CD14-positive monocyte (primary cell): ENCODE results near the gene CPAMD8. TPM values are rescaled to one million over a fixed set of nuclear protein-coding genes. Genes with fewer than 3 reads are reported as not detected.
"Not testable (repeated sequence)": the region's sequence is repeated elsewhere in the genome, so short reads cannot be mapped to it uniquely, and the experiment has no call there.

Source experiments
- DNase-seq, 3 donors: peaks; one replicate each; pipeline ENCODE4 v3.0.0-alpha.2; 2011 to 2022
- H2AFZ ChIP-seq: 2 replicates; pipeline ENCODE4 v1.6.0; 2012; ENCODE audit warnings: mild to moderate bottlenecking, low read depth, low read length, inconsistent platforms; ENCODE audit not compliant: insufficient read depth, poor library complexity, severe bottlenecking
- H3K27ac ChIP-seq, 2 donors: 1 replicate in 1 of 2; 2 replicates in 1 of 2; pipeline ENCODE4 v1.5.1; 2012 to 2013; ENCODE audit warnings: low read length in 2 of 2, control low read depth in 1 of 2, inconsistent platforms in 1 of 2, low read depth in 1 of 2, mild to moderate bottlenecking in 1 of 2
- H3K27me3 ChIP-seq, 2 donors: one replicate each; pipeline versions ENCODE4 v1.6.0 to v1.6.1; 2011 to 2013; ENCODE audit warnings: low read length in 2 of 2; ENCODE audit not compliant: control insufficient read depth in 2 of 2, insufficient read depth in 2 of 2
- H3K36me3 ChIP-seq, 2 donors: replicated peaks in 1 of 2; 1 replicate in 1 of 2; 2 replicates in 1 of 2; pipeline versions ENCODE4 v1.5.1 to v1.6.1; 2012 to 2013; ENCODE audit warnings: low read length in 2 of 2, control low read depth in 1 of 2, inconsistent platforms in 1 of 2, mild to moderate bottlenecking in 1 of 2; ENCODE audit not compliant: insufficient read depth in 2 of 2, control insufficient read depth in 1 of 2
- H3K4me1 ChIP-seq, 2 donors: 1 replicate in 1 of 2; 2 replicates in 1 of 2; pipeline versions ENCODE4 v1.5.1 to v1.6.1; 2012 to 2013; ENCODE audit warnings: low read length in 2 of 2, control low read depth in 1 of 2, inconsistent platforms in 1 of 2, mild to moderate bottlenecking in 1 of 2, moderate library complexity in 1 of 2; ENCODE audit not compliant: insufficient read depth in 2 of 2, control insufficient read depth in 1 of 2
- H3K4me2 ChIP-seq: replicated peaks from 2 replicates; pipeline ENCODE3; 2012; ENCODE audit warnings: low read length, moderate library complexity, mild to moderate bottlenecking; ENCODE audit not compliant: poor library complexity, severe bottlenecking; ENCODE audit errors: extremely low read depth
- H3K4me3 ChIP-seq, 3 experiments: fragments of 200-600 bp in 1 of 3; sonication (generic) in 1 of 3; replicated peaks in 1 of 3; 1 replicate in 2 of 3; 2 replicates in 1 of 3; pipeline ENCODE4 v1.5.1; 2011 to 2013; ENCODE audit warnings: low read length in 3 of 3, mild to moderate bottlenecking in 3 of 3, control low read depth in 2 of 3, low read depth in 2 of 3, inconsistent platforms in 1 of 3, moderate library complexity in 1 of 3
- H3K79me2 ChIP-seq: 2 replicates; pipeline ENCODE4 v1.6.0; 2012; ENCODE audit warnings: mild to moderate bottlenecking, control low read depth, inconsistent platforms, low read length, moderate library complexity; ENCODE audit not compliant: insufficient read depth
- H3K9ac ChIP-seq: 2 replicates; pipeline ENCODE4 v1.6.0; 2017; ENCODE audit warnings: low read length, mild to moderate bottlenecking; ENCODE audit not compliant: insufficient read depth, poor library complexity, severe bottlenecking
- H3K9me3 ChIP-seq, 2 donors: replicated peaks in 1 of 2; 1 replicate in 1 of 2; 2 replicates in 1 of 2; pipeline versions ENCODE4 v1.5.1 to v1.6.1; 2012 to 2013; ENCODE audit warnings: low read length in 2 of 2, control low read depth in 1 of 2; ENCODE audit not compliant: control insufficient read depth in 1 of 2, insufficient read depth in 1 of 2
- H4K20me1 ChIP-seq: 2 replicates; pipeline ENCODE4 v1.6.0; 2012; ENCODE audit warnings: mild to moderate bottlenecking, low read length, control low read depth, moderate library complexity; ENCODE audit not compliant: insufficient read depth
- H3K27ac Mint-ChIP-seq, 7 donors: one replicate each; pipeline ENCODE4 v1.8.0; 2020; ENCODE audit warnings: mild to moderate bottlenecking in 7 of 7, mixed read lengths in 7 of 7, moderate library complexity in 6 of 7, inconsistent platforms in 2 of 7
- H3K27me3 Mint-ChIP-seq, 3 donors: one replicate each; pipeline ENCODE4 v1.8.0; 2021 to 2022; ENCODE audit warnings: low read depth in 3 of 3, mild to moderate bottlenecking in 3 of 3, mixed read lengths in 3 of 3, moderate library complexity in 3 of 3, inconsistent platforms in 1 of 3
- H3K36me3 Mint-ChIP-seq, 2 donors: one replicate each; pipeline ENCODE4 v1.8.0; 2020; ENCODE audit warnings: mixed read lengths in 2 of 2, inconsistent platforms in 1 of 2, mild to moderate bottlenecking in 1 of 2
- H3K4me1 Mint-ChIP-seq: one replicate; pipeline ENCODE4 v1.8.0; 2020; ENCODE audit warnings: mild to moderate bottlenecking, mixed read lengths
- H3K4me3 Mint-ChIP-seq, 2 donors: one replicate each; pipeline ENCODE4 v1.8.0; 2020; ENCODE audit warnings: mild to moderate bottlenecking in 2 of 2, mixed read lengths in 2 of 2, moderate library complexity in 1 of 2
- H3K9me3 Mint-ChIP-seq, 7 donors: one replicate each; pipeline ENCODE4 v1.8.0; 2020 to 2022; ENCODE audit warnings: mixed read lengths in 7 of 7, mild to moderate bottlenecking in 6 of 7, moderate library complexity in 6 of 7, inconsistent platforms in 2 of 7
- CTCF ChIP-seq: fragments of 200-600 bp; IDR thresholded peaks from one replicate; pipeline ENCODE4 v1.8.0; 2022; ENCODE audit warnings: antibody characterized with exemption, mild to moderate bottlenecking
- WGBS: methylation state at CpG from one replicate; pipeline ENCODE4 v1.1.5; 2013; ENCODE audit warnings: missing lambda C conversion rate; ENCODE audit not compliant: insufficient coverage; 5-methylcytosine and 5-hydroxymethylcytosine counted together
- intact Hi-C, 2 donors: fragments of 100-400 bp; cut with micrococcal nuclease; formaldehyde crosslinking; loops; one replicate each; pipeline versions ENCODE4 v1.15.0 to v1.15.1; 2023
- polyA plus RNA-seq, 3 donors: library from polyadenylated mRNA; depleted of rRNA in 1 of 3; unstranded in 2 of 3; stranded (reverse) in 1 of 3; fragments of 300-500 nt in 2 of 3; fragments of >200 nt in 1 of 3; fragmentation: Illumina TruSeq in 2 of 3; gene quantifications; 1 replicate in 2 of 3; 2 replicates in 1 of 3; pipeline ENCODE4 v1.2.3, GENCODE V29; 2012 to 2021

The CPAMD8 gene
- polyA plus RNA-seq, 3 donors, result 5.1 to 53.4 (median 5.4) TPM

GRCh38 chr19:16970821-16971220 lies 55.8 kb downstream of the CPAMD8 start:
- TF ChIP-seq CTCF, result no peak
- H3K4me1 Mint-ChIP-seq, result peaks cover 8% of the 10 kb centered on the region
- H3K36me3 ChIP-seq, result peaks cover 0 to 6% of the 10 kb centered on the region in 2 donors
- 97% methylated on average over 6 of the region's 8 CpGs for WGBS
- peaks cover 10 to 32% (median 16%) of the 10 kb centered on the region in 7 donors for H3K9me3 Mint-ChIP-seq
- H3K27me3 Mint-ChIP-seq, result peaks cover 10 to 12% (median 11%) of the 10 kb centered on the region in 3 donors
- H3K79me2 ChIP-seq, result no peaks in the 10 kb centered on the region
- H3K27ac Mint-ChIP-seq, result no peak overlapping the region
- no peak overlapping the region for H3K9ac ChIP-seq
- no peak overlapping the region for H3K4me3 ChIP-seq
- H2AFZ ChIP-seq, result no peak overlapping the region
- DNase-seq, result peak; percentile 23 to 40 (median 23)
- peaks cover 0 to 7% of the 10 kb centered on the region in 2 donors for H3K36me3 Mint-ChIP-seq
- no peak overlapping the region for H3K4me2 ChIP-seq
- H3K9me3 ChIP-seq, result peaks cover 6 to 12% of the 10 kb centered on the region in 2 donors
- H3K4me3 Mint-ChIP-seq, result no peak overlapping the region
- peaks cover 5 to 8% of the 10 kb centered on the region in 2 donors for H3K4me1 ChIP-seq
- no peak overlapping the region for H3K27ac ChIP-seq
- H3K27me3 ChIP-seq, result no peaks in the 10 kb centered on the region
- intact Hi-C loops, result no loop called here
- H4K20me1 ChIP-seq, result no peaks in the 10 kb centered on the region

GRCh38 chr19:16969135-16969534 lies 57.5 kb downstream of the CPAMD8 start:
- no peak overlapping the region for H3K4me3 ChIP-seq
- no peak overlapping the region for H3K4me2 ChIP-seq
- Mint-ChIP-seq H3K9me3 (peaks cover 10 to 32% (median 16%) of the 10 kb centered on the region in 7 donors), H3K4me3 (no peak overlapping the region), H3K36me3 (peaks cover 3 to 7% of the 10 kb centered on the region in 2 donors), H3K27ac (peak overlapping the region in 3 of 7 donors; percentile 16 to 43 (median 19)), H3K4me1 (peaks cover 12% of the 10 kb centered on the region), H3K27me3 (peaks cover 7 to 14% (median 10%) of the 10 kb centered on the region in 3 donors)
- peaks cover 6 to 12% of the 10 kb centered on the region in 2 donors for H3K9me3 ChIP-seq
- peak; percentile 56 to 73 (median 73) for DNase-seq
- peak; percentile 61 for TF ChIP-seq CTCF
- peaks cover 0 to 6% of the 10 kb centered on the region in 2 donors for H3K36me3 ChIP-seq
- no peak overlapping the region for H3K9ac ChIP-seq
- intact Hi-C loops, result loop anchor here (2.0 to 5.0 kb wide), 2 partner anchors 192 to 198 kb away; no protein-coding TSS in a partner anchor
- H2AFZ ChIP-seq, result no peak overlapping the region
- H3K79me2 ChIP-seq, result no peaks in the 10 kb centered on the region
- H3K4me1 ChIP-seq, result peaks cover 5 to 8% of the 10 kb centered on the region in 2 donors
- H4K20me1 ChIP-seq, result no peaks in the 10 kb centered on the region
- H3K27me3 ChIP-seq, result no peaks in the 10 kb centered on the region
- no CpG with 5 or more reads among the region's 1 CpG for WGBS
- H3K27ac ChIP-seq, result no peak overlapping the region

GRCh38 chr19:16960996-16961822 lies 65.4 kb downstream of the CPAMD8 start:
- H3K9me3 Mint-ChIP-seq, H3K4me3 ChIP-seq, H3K27ac ChIP-seq, H3K4me2 ChIP-seq, H2AFZ ChIP-seq, H3K9me3 ChIP-seq, intact Hi-C loops, H3K27me3 ChIP-seq, H4K20me1 ChIP-seq, DNase-seq, H3K36me3 ChIP-seq, H3K9ac ChIP-seq, H3K4me3 Mint-ChIP-seq, H3K79me2 ChIP-seq: not testable (repeated sequence)
- Mint-ChIP-seq H3K4me1 (peaks cover 68% of the 10 kb centered on the region), H3K27me3 (peaks cover 6 to 11% (median 7%) of the 10 kb centered on the region in 3 donors), H3K36me3 (peaks cover 0 to 18% of the 10 kb centered on the region in 2 donors), H3K27ac (peak overlapping the region in 2 of 7 donors; percentile 57 to 63)
- 91% methylated on average over 15 of the region's 20 CpGs for WGBS
- peaks cover 42 to 47% of the 10 kb centered on the region in 2 donors for H3K4me1 ChIP-seq
